H9 (cell line): Measurements from ENCODE around the gene SFMBT2. TPM values are rescaled to one million over a fixed set of nuclear protein-coding genes. Genes with fewer than 3 reads are reported as not detected.

Experiments used
- DNase-seq: peaks from one replicate; pipeline ENCODE4 v3.0.0-alpha.2; 2017
- H2AFZ ChIP-seq: one replicate; pipeline ENCODE4 v1.6.1; 2013; ENCODE audit warnings: mild to moderate bottlenecking, low read length, control low read depth, moderate library complexity
- H2AK5ac ChIP-seq: 2 replicates; pipeline ENCODE4 v1.6.1; 2013; ENCODE audit warnings: low read length, control low read depth, mixed read lengths; ENCODE audit not compliant: insufficient read length
- H2BK120ac ChIP-seq: one replicate; pipeline ENCODE4 v1.6.1; 2013; ENCODE audit warnings: low read depth, mild to moderate bottlenecking, low read length, control low read depth, inconsistent platforms; ENCODE audit not compliant: poor library complexity, severe bottlenecking
- H2BK12ac ChIP-seq: 2 replicates; pipeline ENCODE4 v1.6.1; 2013; ENCODE audit warnings: low read length, control low read depth, mixed read lengths, low read depth; ENCODE audit not compliant: insufficient read length
- H2BK15ac ChIP-seq: 2 replicates; pipeline ENCODE4 v1.6.1; 2013; ENCODE audit warnings: low read depth, low read length, control low read depth
- H2BK20ac ChIP-seq: one replicate; pipeline ENCODE4 v1.6.1; 2013; ENCODE audit warnings: low read depth, mild to moderate bottlenecking, low read length, control low read depth, inconsistent platforms; ENCODE audit not compliant: poor library complexity, severe bottlenecking
- H2BK5ac ChIP-seq: 2 replicates; pipeline ENCODE4 v1.6.1; 2013; ENCODE audit warnings: low read length, control low read depth, mixed read lengths; ENCODE audit not compliant: insufficient read length
- H3K14ac ChIP-seq: 2 replicates; pipeline ENCODE4 v1.6.1; 2013; ENCODE audit warnings: low read length, control low read depth; ENCODE audit not compliant: insufficient read depth
- H3K18ac ChIP-seq: 2 replicates; pipeline ENCODE4 v1.6.1; 2013; ENCODE audit warnings: low read depth, mild to moderate bottlenecking, mixed read lengths, low read length, control low read depth; ENCODE audit not compliant: insufficient read length
- H3K23ac ChIP-seq: 2 replicates; pipeline ENCODE4 v1.6.1; 2013; ENCODE audit warnings: low read length, control low read depth, mixed read lengths, low read depth; ENCODE audit not compliant: insufficient read length
- H3K23me2 ChIP-seq: 2 replicates; pipeline ENCODE4 v1.6.1; 2013; ENCODE audit warnings: low read depth, mild to moderate bottlenecking, mixed read lengths, low read length, control low read depth; ENCODE audit not compliant: insufficient read length, poor library complexity, severe bottlenecking
- H3K27ac ChIP-seq: 2 replicates; pipeline ENCODE4 v1.5.1; 2013; ENCODE audit warnings: low read length, control low read depth, mixed read lengths, low read depth; ENCODE audit not compliant: insufficient read length
- H3K27me3 ChIP-seq: 2 replicates; pipeline ENCODE4 v1.6.1; 2013; ENCODE audit warnings: low read length, control low read depth, inconsistent platforms; ENCODE audit not compliant: insufficient read depth
- H3K4ac ChIP-seq: 2 replicates; pipeline ENCODE4 v1.6.1; 2013; ENCODE audit warnings: low read depth, mild to moderate bottlenecking, control low read depth, inconsistent platforms, low read length, moderate library complexity
- H3K4me1 ChIP-seq: 2 replicates; pipeline ENCODE4 v1.6.1; 2013; ENCODE audit warnings: low read length, control low read depth, inconsistent platforms; ENCODE audit not compliant: insufficient read depth
- H3K4me2 ChIP-seq: 2 replicates; pipeline ENCODE4 v1.6.1; 2013; ENCODE audit warnings: low read length, control low read depth, mixed read lengths; ENCODE audit not compliant: insufficient read length, insufficient read depth
- H3K56ac ChIP-seq: 2 replicates; pipeline ENCODE4 v1.6.1; 2013; ENCODE audit warnings: low read depth, mild to moderate bottlenecking, mixed read lengths, low read length, control low read depth; ENCODE audit not compliant: insufficient read length
- H3K79me1 ChIP-seq: 2 replicates; pipeline ENCODE4 v1.6.1; 2013; ENCODE audit warnings: low read depth, mild to moderate bottlenecking, moderate library complexity, low read length, control low read depth, inconsistent platforms; ENCODE audit not compliant: insufficient read depth, poor library complexity, severe bottlenecking
- H3K79me2 ChIP-seq: 2 replicates; pipeline ENCODE4 v1.6.1; 2013; ENCODE audit warnings: low read length, control low read depth, inconsistent platforms; ENCODE audit not compliant: insufficient read depth
- H3K9ac ChIP-seq: 2 replicates; pipeline ENCODE4 v1.6.1; 2013; ENCODE audit warnings: low read length, control low read depth, mixed read lengths; ENCODE audit not compliant: insufficient read length; ENCODE audit errors: extremely low read depth
- H3K9me3 ChIP-seq: one replicate; pipeline ENCODE4 v1.6.1; 2013; ENCODE audit warnings: low read depth, low read length, inconsistent platforms; ENCODE audit not compliant: control insufficient read depth
- H3T11ph ChIP-seq: one replicate; pipeline ENCODE4 v1.6.1; 2013; ENCODE audit warnings: mild to moderate bottlenecking, low read length, control low read depth, inconsistent platforms
- H4K20me1 ChIP-seq: one replicate; pipeline ENCODE4 v1.6.1; 2013; ENCODE audit not compliant: control insufficient read depth, insufficient read length, insufficient read depth
- H4K5ac ChIP-seq: 2 replicates; pipeline ENCODE4 v1.6.1; 2013; ENCODE audit warnings: low read depth, mild to moderate bottlenecking, mixed read lengths, low read length, control low read depth; ENCODE audit not compliant: insufficient read length
- H4K8ac ChIP-seq: replicated peaks from 2 replicates; pipeline ENCODE4 v1.6.1; 2013; ENCODE audit warnings: low read length, control low read depth, mixed read lengths, low read depth; ENCODE audit not compliant: insufficient read length
- H4K91ac ChIP-seq: 2 replicates; pipeline ENCODE4 v1.6.1; 2013; ENCODE audit warnings: low read depth, mild to moderate bottlenecking, moderate library complexity, mixed read lengths, low read length, control low read depth; ENCODE audit not compliant: insufficient read length
- H3K27ac Mint-ChIP-seq, 3 experiments: 2 replicates in 2 of 3; 3 replicates in 1 of 3; pipeline ENCODE4 v1.8.0; 2020 to 2021; ENCODE audit warnings: mixed read lengths in 3 of 3, mild to moderate bottlenecking in 1 of 3, moderate library complexity in 1 of 3
- H3K27me3 Mint-ChIP-seq: 2 replicates; pipeline ENCODE4 v1.8.0; 2021; ENCODE audit warnings: low read depth, mild to moderate bottlenecking, moderate library complexity, mixed read lengths
- H3K36me3 Mint-ChIP-seq, 3 experiments: 2 replicates in 2 of 3; 3 replicates in 1 of 3; pipeline ENCODE4 v1.8.0; 2020 to 2021; ENCODE audit warnings: low read depth in 3 of 3, mixed read lengths in 3 of 3; ENCODE audit not compliant: insufficient read depth in 1 of 3
- H3K4me1 Mint-ChIP-seq, 2 experiments: 2 replicates each; pipeline ENCODE4 v1.8.0; 2020; ENCODE audit warnings: mixed read lengths in 2 of 2
- H3K4me3 Mint-ChIP-seq, 2 experiments: 2 replicates in 1 of 2; 3 replicates in 1 of 2; pipeline ENCODE4 v1.8.0; 2020 to 2021; ENCODE audit warnings: mild to moderate bottlenecking in 2 of 2, mixed read lengths in 2 of 2, moderate library complexity in 1 of 2
- H3K9me3 Mint-ChIP-seq, 2 experiments: 2 replicates in 1 of 2; 3 replicates in 1 of 2; pipeline ENCODE4 v1.8.0; 2020; ENCODE audit warnings: mild to moderate bottlenecking in 2 of 2, mixed read lengths in 2 of 2, moderate library complexity in 1 of 2
- CTCF ChIP-seq: fragments of 200-600 bp; sonication (generic); conservative IDR thresholded peaks from 3 replicates; pipeline ENCODE4 v1.8.0; 2021; ENCODE audit warnings: antibody characterized with exemption, mild to moderate bottlenecking
- WGBS: extraction: QIAGEN DNeasy Blood & Tissue Kit; methylation state at CpG from one replicate; pipeline ENCODE4 v1.1.7; 2013; ENCODE audit warnings: missing lambda C conversion rate, low lambda C conversion rate, mixed read lengths; ENCODE audit not compliant: insufficient read length; ENCODE audit errors: extremely low coverage; 5-methylcytosine and 5-hydroxymethylcytosine counted together
- total RNA-seq: library from RNA; stranded (reverse); gene quantifications from 2 replicates; pipeline ENCODE4 v1.2.1, GENCODE V29; 2021

The SFMBT2 gene
- total RNA-seq, 1 experiment from 2014 or later: 5.3 TPM

- WGBS: no CpG with 5 or more reads among the region's 38 CpGs
- Mint-ChIP-seq H3K9me3 (peaks cover 0 to 4% of the 10 kb centered on the region in 2 experiments; a peak in 2 of 5 replicates), H3K36me3 (no peaks in the 10 kb centered on the region), H3K27me3 (peaks cover 93% of the 10 kb centered on the region), H3K4me1 (peaks cover 26 to 31% of the 10 kb centered on the region in 2 experiments), H3K4me3 (peak overlapping the region; percentile 83 to 91), H3K27ac (no peak overlapping the region)
- Histone ChIP-seq H4K5ac (no peak overlapping the region), H3K4me2 (peak overlapping the region; percentile 74), H2BK120ac (no peak overlapping the region), H2BK15ac (no peak overlapping the region), H3K4me1 (no peaks in the 10 kb centered on the region), H3K18ac (no peak overlapping the region), H4K8ac (no peak overlapping the region), H3K56ac (no peak overlapping the region), H3K79me2 (no peaks in the 10 kb centered on the region), H3K9me3 (no peaks in the 10 kb centered on the region), H2BK12ac (no peak overlapping the region), H3K27me3 (peaks cover 29% of the 10 kb centered on the region; the same call in 1 of the 2 replicates), H2AK5ac (no peak overlapping the region), H3K14ac (no peak overlapping the region), H3K79me1 (no peaks in the 10 kb centered on the region), H3K23ac (no peak overlapping the region), H3K27ac (no peak overlapping the region), H3K23me2 (peaks cover 51% of the 10 kb centered on the region), H3K4ac (no peak overlapping the region), H2BK20ac (no peak overlapping the region), H3T11ph (no peak overlapping the region), H2BK5ac (no peak overlapping the region), H4K91ac (no peak overlapping the region), H2AFZ (no peak overlapping the region), H3K9ac (no peak overlapping the region), H4K20me1 (no peaks in the 10 kb centered on the region)
- TF ChIP-seq CTCF: no peak
- DNase-seq: peak; percentile 52
Observed at GRCh38 chr10:7411671-7412128, 866 bp upstream of the SFMBT2 start.
